A549 treated with AZD9567 at 1 μM for 4 hours (cell line): Measurements from ENCODE around the gene DCTN1. TPM values are rescaled to one million over a fixed set of nuclear protein-coding genes. Genes with fewer than 3 reads are reported as not detected.

Experiments used
- total RNA-seq: library from RNA; stranded (reverse); fragments of 200-300 nt; extraction: Qiagen RNA extraction; gene quantifications from 5 replicates; pipeline ENCODE4 v1.2.3, GENCODE V29; 2022; ENCODE audit not compliant: insufficient read depth

The DCTN1 gene
- total RNA-seq: 108 to 152 TPM (median 145 TPM) in 5 replicates

GRCh38 chr2:74379851-74380789 is at the start of gene DCTN1:
DCTN1 (minus strand) TSS chr2:74380311; CDS start chr2:74380037, 274 bp downstream.

GRCh38 chr2:74421221-74421870 is 41.2 kb upstream of the DCTN1 start, which contains the start of the genes C2orf81 and WDR54:
C2orf81 (minus strand) TSS chr2:74421619; CDS start chr2:74421560, 59 bp downstream.
WDR54 (plus strand) TSS chr2:74421730; CDS start chr2:74422154, 424 bp downstream.

GRCh38 chr2:74343316-74343715 is 36.8 kb downstream of the DCTN1 start, which contains the start of gene SLC4A5:
SLC4A5 (minus strand) TSS chr2:74343416; CDS start chr2:74315023, 28,393 bp downstream.

Other genes with a start within 250 kb of the DCTN1 start
- 125 to 169 TPM (median 135 TPM) in 5 replicates for gene BOLA3, start 232.4 kb downstream of the DCTN1 start, total RNA-seq
- 81.1 to 112 TPM (median 89.5 TPM) in 5 replicates for gene MOB1A, start 201.4 kb downstream of the DCTN1 start, total RNA-seq
- gene MTHFD2, start 181.7 kb downstream of the DCTN1 start, total RNA-seq: 168 to 230 TPM (median 177 TPM) in 5 replicates
- gene SLC4A5, start 36.9 kb downstream of the DCTN1 start, total RNA-seq: 0.23 to 0.55 TPM (median 0.51 TPM) in 4 of 5 replicates, not detected in the other
- gene C2orf81, start 41.3 kb upstream of the DCTN1 start, total RNA-seq: 2.9 to 5.0 TPM (median 4.2 TPM) in 5 replicates
- gene WDR54, start 41.4 kb upstream of the DCTN1 start, total RNA-seq: 81.9 to 90.0 TPM (median 89.3 TPM) in 5 replicates
- gene RTKN, start 61.6 kb upstream of the DCTN1 start, total RNA-seq: 21.5 to 26.2 TPM (median 25.1 TPM) in 5 replicates
- 28.3 to 54.8 TPM (median 52.5 TPM) in 5 replicates for gene INO80B, start 74.8 kb upstream of the DCTN1 start, total RNA-seq
- gene WBP1, start 78.1 kb upstream of the DCTN1 start, total RNA-seq: 65.3 to 86.2 TPM (median 83.5 TPM) in 5 replicates
- 39.3 to 56.5 TPM (median 54.1 TPM) in 5 replicates for gene MOGS, start 85.1 kb upstream of the DCTN1 start, total RNA-seq
- gene MRPL53, start 92.4 kb upstream of the DCTN1 start, total RNA-seq: 98.3 to 143 TPM (median 142 TPM) in 5 replicates
- gene CCDC142, start 102.7 kb upstream of the DCTN1 start, total RNA-seq: 14.4 to 15.4 TPM (median 14.5 TPM) in 5 replicates
- 12.7 to 19.4 TPM (median 18.6 TPM) in 5 replicates for gene TTC31, start 102.8 kb upstream of the DCTN1 start, total RNA-seq
- 2.7 to 3.9 TPM (median 3.2 TPM) in 4 of 5 replicates, not detected in the other for gene LBX2, start 119.3 kb upstream of the DCTN1 start, total RNA-seq
- gene PCGF1, start 127.4 kb upstream of the DCTN1 start, total RNA-seq: 34.2 to 37.9 TPM (median 35.0 TPM) in 5 replicates
- 0.28 to 0.46 TPM (median 0.37 TPM) in 4 of 5 replicates, not detected in the other for gene TLX2, start 134.1 kb upstream of the DCTN1 start, total RNA-seq
- 0.09 to 0.27 TPM (median 0.16 TPM) in 3 of 5 replicates, not detected in the others for gene DQX1, start 145.9 kb upstream of the DCTN1 start, total RNA-seq
- gene AUP1, start 149.4 kb upstream of the DCTN1 start, total RNA-seq: 174 to 251 TPM (median 241 TPM) in 5 replicates
- gene HTRA2, start 149.6 kb upstream of the DCTN1 start, total RNA-seq: 35.6 to 41.1 TPM (median 39.5 TPM) in 5 replicates
- 0.22 to 8.4 TPM (median 0.42 TPM) in 5 replicates for gene LOXL3, start 173.6 kb upstream of the DCTN1 start, total RNA-seq
- gene DOK1, start 174.4 kb upstream of the DCTN1 start, total RNA-seq: 3.7 to 6.0 TPM (median 4.8 TPM) in 5 replicates